Femur (tissue), 1 donor: ENCODE measurements around the gene PCSK5.
"Not testable (repeated sequence)": the region's sequence is repeated elsewhere in the genome, so short reads cannot be mapped to it uniquely, and the experiment has no call there.

Source experiments
- DNase-seq: peaks from one replicate; pipeline ENCODE4 v3.0.0-alpha.2; 2017

Gene PCSK5

DNA sequence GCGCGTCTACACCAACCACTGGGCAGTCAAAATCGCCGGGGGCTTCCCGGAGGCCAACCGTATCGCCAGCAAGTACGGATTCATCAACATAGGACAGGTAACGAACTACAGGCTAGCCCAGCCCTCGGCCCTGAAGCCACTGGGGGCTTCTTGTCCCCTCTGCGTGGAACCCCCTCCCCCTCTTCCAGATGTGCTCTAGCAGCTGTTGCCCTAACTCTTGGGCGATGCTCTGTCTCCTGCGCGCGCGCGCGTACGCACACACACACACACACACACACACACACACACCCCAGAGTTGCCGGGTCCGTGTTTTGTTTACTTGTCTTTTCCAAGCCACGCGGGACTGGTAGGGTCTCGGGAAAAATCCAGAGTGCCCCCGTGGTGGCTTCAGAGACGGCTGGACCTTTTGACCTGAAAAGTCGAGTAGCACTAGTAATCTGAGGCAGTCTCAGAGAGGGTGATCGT lies 836 bp downstream of the PCSK5 start:
- peak; percentile 76 for DNase-seq

DNA sequence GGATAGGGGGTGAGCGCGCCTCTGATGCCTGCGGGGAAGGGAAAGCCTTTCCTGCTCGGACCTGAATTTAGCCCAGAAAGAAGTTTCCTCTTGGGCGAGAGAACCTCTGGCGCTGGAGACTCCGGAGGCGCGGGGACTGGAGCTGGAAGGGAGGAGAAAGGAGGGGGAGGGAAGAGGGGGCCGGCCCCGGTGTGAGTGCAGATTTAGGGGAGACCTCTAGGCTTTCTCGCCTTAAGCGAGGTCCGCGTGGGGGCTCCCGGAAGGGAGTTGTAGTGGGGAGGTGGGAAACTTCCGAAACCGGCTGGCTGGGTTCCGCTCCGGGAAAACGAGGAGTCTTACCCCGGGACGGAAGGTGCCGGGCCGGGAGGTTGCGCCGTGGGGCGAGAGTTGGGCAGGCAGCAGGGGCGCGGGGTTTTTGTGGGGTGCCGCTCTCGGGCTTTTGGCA lies 1.3 kb downstream of the PCSK5 start:
- DNase-seq = peak; percentile 38

DNA sequence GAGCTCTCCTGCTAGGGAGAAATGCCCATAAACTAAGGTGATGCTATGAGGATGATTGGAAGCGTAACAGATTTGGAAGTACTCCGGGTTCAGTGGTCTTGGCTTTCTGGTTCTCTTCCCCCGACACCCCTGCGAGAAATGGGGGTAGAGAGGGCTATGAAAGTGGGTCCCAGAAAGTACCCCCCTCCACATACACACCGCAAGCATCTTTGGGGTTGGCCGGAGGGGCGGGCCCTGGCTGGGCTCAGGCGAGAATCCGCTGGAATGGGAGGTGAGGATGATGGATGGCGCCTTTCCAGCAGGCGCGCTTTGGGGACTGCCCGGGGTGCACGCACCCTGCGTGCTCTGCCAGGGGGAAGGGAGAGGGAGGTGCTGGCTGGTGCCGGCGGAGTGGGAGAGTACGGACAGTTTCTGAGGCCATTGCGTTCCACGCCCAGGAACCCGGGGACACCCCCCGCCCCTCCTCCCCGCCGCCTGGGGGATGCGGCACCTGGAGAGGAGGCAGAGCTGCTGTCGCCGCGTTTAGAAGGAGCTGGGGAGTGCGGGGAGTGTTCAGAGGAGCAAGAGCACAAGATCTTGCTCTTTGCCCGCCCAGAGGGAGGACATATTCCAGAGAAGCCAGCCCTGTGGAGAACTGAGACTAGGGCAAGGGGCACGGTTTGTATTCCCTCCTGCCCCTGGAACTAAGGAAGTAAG lies 1.9 kb downstream of the PCSK5 start:
- DNase-seq = peak; percentile 44

DNA sequence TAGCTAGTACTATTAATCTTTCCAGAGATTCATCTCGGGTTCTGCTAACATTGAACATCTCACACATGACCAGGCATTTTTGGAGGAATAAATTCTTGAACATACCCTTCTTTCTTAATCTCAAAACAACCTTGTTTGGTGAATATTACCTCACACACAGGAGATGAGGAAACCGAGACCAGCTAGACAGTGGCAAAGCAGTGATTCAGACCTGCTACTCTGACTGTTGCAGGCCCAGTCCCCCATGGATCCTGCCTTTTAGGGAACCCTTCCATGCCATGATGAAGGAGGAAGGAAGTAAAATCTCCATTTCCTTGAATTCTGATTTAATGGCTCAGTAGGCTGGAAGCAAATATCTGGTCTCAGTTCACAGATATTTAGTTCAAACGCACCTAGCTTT lies 2.6 kb downstream of the PCSK5 start:
- no peak for DNase-seq

DNA sequence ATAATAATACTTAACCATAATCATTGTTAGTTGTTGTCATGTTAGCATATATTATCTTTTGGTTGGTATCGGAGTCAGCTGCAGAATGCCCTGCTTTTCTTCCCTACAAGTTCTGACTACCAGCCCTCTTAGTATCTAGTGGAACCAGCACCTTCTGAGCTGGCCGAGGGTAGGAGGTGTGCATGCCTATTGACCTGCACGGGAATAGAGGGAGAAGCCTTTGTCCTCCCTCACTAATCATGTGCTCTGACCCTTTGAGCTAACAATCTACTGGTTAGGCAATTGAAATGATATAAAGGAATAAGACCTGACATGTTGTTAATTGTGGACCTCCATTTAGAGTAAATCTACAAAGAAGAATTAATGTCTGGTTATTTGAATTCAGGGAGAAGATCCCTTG lies 4.1 kb downstream of the PCSK5 start:
- DNase-seq = no peak

DNA sequence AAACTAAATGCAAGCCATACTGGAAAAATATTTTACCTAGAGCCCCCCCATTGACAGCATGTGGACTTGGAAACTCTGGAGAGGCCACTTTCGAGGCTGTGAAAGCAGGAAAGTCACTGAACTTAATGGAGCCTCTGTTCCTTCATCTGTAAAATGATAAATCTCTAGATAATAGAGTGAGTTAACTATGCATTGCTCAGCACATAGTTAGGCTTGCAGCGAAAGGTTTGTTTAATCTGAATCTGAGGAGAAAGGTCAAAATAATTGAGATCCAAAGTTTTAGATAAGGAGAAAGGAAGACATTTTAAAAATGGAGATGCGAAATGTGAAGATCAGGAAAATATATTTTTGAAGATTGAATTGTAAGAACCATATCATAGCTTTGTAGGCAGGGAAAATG lies 4.6 kb downstream of the PCSK5 start:
- no peak for DNase-seq

DNA sequence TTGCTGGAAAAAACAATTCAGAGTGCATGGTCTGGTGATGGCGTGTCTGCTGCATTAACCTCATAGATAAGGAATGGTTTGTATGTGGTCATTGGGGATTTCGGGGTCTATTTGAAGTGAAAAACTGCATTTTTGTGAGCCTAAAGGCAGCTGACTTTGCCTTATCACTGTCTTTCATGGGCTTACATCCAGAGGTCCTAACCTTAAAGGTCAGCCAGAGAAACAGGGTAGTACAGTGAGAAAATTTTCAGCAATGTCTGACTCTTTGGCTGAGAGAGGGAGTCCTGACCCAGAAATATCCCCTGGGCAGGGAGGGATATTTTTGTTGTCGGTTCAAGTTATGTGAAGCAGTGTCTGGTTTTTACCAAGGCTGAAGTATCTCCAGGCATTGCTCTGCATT lies 5.7 kb downstream of the PCSK5 start:
- no peak for DNase-seq

DNA sequence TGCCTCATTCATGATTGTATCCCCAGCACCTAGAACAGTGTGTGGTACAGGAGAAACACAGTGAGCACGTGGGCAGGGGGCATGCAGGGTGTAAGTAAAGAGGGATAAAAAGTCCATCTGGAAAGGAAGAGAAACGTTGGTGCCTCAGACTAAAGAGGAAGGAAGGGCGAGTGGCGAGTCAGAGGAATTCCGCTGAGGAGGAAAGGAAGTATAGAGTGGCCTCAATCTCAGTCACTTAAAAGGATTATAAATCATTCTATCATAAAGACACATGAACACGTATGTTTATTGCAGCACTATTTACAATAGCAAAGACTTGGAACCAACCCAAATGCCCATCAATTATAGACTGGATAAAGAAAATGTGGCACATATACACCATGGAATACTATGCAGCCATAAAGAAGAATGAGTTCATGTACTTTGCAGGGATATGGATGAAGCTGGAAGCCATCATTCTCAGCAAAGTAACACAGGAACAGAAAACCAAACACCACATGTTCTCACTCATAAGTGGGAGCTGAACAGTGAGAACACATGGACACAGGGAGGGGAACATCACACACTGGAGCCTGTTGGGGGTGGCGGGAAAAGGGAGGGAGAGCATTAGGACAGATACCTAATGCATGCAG lies 10.5 kb downstream of the PCSK5 start:
- not testable (repeated sequence) for DNase-seq

DNA sequence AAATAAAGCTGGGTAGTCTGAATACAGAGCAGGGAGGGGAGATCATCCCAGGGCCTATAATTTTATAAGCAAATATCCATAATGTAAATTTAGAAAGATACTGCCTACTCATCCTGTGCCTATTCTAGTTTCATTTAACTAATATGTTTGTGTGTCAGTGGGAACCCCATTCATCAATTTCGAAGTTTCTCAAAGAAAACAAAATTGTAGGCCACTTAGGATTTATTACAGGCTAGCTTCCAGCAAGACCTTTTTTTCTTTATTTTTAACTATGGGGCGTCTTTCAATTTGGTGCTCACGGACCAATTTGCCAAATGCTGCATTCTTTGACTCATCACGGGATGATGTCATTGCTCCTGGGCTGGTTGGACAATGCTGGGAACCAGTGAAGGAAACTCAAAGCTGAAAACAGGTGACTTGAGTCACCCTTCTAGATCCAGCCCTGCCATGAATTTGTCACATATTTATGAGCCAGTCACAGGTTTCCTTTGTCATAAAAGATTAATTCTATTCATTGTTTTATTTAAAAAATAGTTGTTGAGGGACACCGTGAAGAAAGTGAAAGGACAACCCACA lies 13.4 kb downstream of the PCSK5 start:
- DNase-seq = no peak

DNA sequence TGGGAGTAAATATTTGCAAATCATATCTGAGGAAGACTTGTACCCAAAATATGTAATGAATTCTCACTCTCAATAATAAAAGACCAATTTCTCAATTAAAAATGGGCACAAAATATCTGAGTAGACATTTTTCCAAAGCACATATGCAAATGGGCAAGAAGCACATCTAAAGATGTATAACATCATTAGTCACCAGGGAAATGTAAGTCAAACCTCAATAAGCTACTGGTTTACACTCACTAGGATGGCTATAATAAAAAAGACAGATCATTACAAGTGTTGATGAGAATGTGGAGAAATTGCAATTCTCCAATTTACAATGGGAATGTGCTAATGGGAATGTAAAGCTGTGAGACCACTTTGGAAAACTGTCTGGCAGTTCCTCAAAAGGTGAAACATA lies 13.9 kb downstream of the PCSK5 start:
- no peak for DNase-seq

DNA sequence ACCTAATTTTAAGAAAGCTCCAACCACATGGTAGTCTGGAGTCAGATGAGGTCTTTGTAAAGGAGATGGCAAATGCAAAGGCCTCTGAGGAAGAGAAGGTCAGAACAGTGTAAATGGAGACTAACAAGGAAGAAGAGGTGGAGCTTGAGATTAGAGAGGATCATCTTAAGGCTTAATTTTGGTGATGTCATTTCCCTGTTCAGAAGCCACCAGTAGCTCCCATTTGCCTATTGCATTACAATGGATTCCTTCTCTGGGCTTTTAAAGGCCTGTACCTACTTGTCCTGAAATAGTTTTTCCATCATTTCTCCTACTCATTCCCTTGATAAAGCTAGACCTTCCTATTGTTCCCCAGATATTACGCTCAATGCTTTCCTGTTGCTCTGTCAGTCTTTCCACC lies 16.1 kb downstream of the PCSK5 start:
- no peak for DNase-seq

DNA sequence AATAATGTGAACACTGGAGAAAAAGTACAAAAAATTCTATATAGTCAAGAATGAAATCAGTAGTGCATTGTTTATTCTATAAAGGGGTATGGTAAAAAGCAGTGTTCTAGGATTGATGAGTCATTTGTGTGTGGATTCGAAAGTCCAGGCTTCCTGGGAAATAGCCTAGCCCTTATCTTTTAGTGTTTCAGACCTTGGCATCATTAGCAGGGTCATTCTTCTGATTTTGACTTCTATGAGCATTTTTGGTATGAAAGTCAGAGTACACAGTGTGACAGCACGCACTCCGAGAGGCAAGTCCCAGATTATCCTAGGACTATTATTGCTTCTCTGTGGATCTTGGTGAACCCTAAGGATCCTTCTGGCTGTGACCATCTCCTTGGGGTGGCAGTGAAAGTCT lies 16.9 kb downstream of the PCSK5 start:
- DNase-seq = no peak

DNA sequence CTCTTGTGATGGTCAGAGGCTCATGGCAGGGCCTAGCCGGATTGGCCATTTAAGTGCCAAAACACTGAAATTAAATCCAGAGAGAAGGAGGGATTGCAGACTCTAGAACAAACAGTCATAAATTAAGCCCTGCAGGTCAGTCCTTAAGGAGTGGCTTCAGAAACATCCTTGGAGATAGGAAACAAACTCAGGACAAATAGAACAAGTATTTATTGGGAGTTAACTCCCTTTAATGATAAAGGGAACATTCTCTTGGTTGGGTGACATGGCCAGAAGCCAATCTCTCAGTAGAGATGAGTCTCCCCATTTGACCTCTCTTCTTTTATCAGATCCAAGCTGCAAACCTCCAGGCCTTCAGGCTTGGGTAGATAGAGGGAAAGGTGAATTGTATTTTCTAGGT lies 17.4 kb downstream of the PCSK5 start:
- DNase-seq = no peak

DNA sequence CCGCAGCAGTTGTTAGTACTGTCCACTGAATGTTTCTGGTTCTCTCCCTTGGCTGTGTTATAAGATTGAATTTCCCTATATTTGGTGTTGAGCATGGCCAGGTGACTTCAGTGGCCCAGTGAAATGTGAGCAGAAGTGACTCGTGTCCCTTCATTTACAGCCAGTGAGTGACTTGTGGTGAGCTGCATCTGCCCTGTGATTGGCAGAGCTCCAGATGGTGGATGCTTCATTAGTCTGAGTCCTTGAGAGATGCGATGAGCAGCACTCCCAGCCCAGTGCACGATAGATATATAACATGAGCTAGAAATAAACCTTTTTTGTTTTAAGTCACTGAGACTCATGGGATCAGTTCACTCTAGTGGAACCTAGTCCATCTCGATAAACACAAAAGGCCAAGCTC lies 19.3 kb downstream of the PCSK5 start:
- DNase-seq = no peak

DNA sequence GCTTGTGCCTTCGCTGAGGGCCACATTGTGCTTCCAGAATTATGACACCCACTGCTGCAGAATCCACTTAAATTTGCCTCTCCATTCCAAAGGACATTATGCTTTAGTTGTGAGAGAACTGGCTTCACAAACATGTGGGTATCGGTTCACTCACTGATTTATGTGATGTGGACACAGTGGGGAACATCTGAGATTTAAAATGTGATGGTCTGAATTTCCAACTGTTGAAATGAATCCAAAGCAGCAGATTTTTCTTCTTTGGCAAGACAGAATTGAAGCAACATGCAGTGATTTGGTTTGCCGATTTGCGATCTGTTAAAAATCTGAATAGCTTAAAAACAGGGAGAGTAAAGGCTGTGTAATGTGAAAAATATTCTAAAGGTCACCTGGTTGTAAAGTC lies 20.3 kb downstream of the PCSK5 start:
- no peak for DNase-seq

DNA sequence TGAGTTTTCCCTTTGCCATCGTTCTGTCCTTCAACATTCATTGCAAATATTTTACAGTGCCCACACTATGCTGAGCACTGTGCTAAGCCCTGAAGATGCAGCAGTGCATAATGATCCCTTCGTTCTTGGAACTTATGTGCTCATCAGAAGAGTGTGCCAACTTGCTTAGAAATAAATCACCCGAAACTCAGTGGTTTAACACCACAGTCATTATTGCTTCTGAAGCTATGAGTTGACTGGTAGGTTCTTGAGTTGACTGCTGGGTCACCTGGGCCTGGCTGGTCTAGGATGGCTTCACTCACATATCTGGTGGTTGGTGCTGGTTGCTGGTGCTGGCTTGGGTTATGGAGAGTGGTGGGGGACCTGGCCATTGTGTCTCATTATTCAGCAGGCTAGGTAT lies 20.9 kb downstream of the PCSK5 start:
- no peak for DNase-seq

DNA sequence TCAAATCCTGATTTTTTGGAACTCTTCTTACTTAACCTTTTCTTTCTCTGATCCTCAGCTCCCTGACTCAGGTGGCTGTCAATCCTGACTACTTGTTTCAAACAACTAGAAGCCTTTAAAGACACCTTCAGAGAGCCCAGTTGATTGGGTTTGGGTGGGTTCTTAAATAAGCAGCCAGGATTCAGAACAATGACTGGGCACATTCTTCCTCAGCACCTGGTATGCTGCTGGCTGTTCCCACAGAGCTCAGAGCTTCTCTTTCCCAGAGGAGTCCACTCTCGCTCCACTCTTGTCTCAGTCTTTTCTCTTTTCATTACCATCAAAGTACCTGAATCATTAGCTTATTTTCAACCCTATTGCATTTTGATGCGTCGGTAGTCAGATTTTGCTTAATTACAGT lies 22.5 kb downstream of the PCSK5 start:
- no peak for DNase-seq

DNA sequence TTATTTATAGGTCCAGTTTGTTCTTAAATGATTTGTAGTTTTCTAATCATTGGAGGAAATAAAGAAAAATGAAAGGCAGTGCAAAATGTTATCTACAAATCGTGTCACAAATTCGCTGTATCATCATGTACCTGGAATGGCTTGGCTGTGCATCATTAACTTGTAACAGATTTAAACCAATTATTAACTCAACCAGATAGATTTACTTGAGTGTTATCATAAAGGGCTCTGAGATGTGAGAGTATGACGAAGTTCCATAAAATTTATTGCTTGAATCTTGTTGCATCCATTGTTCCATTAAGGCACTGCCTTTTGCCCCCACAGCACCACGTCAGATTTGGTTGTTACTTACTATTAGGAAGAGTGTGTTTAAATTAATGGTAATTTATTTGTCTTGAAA lies 23.5 kb downstream of the PCSK5 start:
- no peak for DNase-seq

DNA sequence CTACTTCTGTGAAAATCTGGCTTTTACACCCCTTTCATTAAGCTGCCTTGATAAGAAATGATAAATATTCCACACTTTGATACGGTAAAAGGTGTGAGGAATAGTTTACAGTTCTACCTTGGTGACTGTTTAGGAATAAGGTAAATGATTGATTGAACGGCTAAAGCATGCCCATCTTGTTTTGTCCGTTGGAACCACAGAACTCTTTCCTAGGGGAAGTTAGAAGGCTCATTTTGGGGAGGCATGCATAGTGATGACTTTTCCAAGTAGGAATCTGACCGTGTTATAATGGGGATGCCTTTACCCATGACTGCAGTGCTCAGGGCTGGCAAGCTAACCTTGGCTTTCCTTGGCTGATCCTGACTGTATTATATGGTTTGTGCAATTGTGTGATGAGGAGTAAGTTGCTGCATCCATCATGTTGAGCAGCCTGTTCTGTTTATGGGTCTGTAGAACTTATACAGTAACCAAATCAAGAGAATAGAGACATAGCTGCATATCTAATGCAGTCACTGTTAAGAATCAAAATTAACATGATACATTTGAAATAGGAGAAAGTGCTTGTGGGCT lies 24.5 kb downstream of the PCSK5 start:
- no peak for DNase-seq

DNA sequence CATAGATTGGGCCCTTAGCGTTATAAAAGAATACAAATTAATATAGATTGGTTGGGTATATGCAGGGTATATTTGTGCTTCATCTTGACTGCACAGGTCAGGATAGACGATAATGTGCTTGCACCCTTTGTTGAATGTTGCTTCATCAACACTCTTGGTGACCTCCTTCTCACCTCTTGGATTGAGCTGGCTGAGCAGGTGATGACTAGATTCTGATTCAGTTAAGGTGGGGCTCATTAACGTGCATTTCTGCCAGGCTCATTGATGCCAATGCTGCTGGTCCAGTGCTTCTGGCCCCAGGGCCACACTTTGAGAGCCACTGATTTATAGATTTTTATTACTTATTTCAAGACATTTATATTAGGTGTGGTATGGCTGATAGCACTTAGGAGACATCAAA lies 27.7 kb downstream of the PCSK5 start:
- DNase-seq = no peak

DNA sequence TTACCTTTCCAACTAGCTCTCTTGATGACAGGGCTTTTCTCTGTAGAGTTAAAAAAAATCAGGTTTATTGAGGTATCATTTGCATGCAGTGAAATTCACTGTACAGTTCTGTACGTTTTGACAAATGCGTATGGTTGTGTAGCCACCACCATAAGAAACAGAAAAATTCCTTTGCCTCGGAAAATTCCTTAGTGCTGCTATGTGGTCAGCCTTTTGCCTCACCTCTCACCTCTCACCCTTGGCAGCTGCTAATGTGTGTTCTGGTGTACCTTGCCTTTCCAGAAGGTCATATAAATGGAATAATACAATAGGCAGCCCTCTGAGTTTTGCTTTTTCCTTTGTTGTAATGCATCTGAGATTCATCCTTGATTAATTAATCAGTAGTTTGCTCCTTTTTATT lies 28.4 kb downstream of the PCSK5 start:
- DNase-seq = no peak

DNA sequence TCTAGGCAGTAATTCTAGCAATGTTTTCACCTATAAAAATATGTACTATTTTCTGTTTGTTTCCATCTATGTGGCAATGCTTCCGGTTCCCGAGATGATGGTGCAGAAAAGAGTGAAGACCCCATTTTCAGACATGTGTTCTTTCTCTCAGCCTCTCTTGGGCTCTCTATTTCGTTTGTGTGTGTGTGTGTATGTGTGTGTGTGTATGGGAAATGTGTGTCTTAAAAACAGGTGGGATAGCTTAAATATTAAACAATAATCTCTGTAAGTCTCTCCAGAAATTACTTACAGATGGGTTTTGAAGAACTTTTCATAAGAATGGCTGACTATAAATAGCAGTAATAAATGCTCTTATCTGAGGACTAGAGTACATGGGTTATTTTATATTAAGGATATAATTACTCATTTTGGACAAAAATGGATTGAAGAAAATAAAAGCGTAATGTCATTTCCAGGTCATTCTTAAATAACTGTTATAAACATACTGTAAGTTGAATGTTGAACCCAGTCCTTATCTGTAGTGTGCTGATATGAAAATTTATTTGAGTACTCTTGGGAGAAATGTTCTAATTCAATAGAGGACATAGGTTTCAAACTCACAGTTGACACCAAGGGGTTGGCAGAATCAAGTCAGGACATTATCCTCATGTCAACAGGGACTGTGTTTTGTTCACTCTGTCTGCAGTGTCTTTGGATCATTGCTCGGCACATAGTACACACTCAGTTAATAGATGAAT lies 31.1 kb downstream of the PCSK5 start:
- no peak for DNase-seq

DNA sequence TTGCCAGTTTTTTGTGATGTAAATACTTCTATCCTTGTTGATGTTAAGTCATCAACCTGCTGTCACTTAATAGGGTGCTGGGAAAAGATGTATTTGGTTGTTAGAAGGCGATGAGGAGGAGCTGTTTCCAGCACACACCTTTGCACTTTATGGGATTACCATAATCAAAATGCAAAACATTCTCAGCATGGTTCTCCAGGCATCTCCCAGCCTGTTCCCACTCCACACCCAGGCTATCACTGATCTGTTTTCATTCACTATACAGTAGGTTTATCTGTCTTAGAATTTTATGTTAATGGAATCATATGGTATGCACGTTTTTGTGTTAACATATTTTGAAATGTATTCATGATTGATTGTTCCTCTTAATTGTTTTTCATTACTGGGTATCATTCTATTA lies 35.9 kb downstream of the PCSK5 start:
- no peak for DNase-seq

DNA sequence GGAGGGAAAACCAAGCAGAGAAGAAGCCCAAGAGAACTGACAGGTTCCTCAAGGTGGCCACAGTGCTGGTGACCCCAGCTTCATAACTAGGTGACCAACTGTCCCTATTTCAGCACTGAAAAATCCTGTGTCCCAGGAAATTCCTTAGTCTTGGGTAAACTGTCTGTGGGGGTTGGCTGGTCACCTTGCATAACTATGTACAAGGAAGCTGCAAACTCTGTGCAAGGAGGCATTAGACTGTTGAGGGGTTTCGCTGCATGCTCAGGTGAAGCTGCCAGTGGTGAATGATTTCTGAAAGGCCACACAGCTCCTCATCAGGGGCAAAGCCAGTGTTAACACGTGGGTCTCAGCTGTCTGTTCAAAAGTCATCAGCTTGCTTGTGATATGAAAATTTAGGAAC lies 36.9 kb downstream of the PCSK5 start:
- no peak for DNase-seq
